ENCODE results near the gene TENT5C. TPM values are rescaled to one million over a fixed set of nuclear protein-coding genes. Genes with fewer than 3 reads are reported as not detected.
A peak's percentile ranks its signal among the peaks of the same experiment; 100 is the strongest.

TENT5C gene
- total RNA-seq, 4 donors from 2014 or later: 1.9 to 4.3 (median 2.8) TPM

- DNase-seq (ENCODE audit: low spot score in 2 of 2): peak in 1 of 2 donors; percentile 87
- intact Hi-C loops (cut with DNase I; ENCODE audit: low total_unique reads): no loop called here
- TF ChIP-seq CTCF (IDR thresholded peaks at IDR 0.05): no peak
- no peak for TF ChIP-seq POLR2A (IDR thresholded peaks at IDR 0.05)
- peak overlapping the region; percentile 73 for H3K4me3 ChIP-seq (ENCODE audit: low read depth, poor library complexity, severe bottlenecking)
- WGBS, 2 donors: 5 to 8% methylated on average over 28 to 36 of the region's 37 CpGs
These were observed 992 bp downstream of the TENT5C start for GRCh38 chr1:117606649-117607430.

DNA sequence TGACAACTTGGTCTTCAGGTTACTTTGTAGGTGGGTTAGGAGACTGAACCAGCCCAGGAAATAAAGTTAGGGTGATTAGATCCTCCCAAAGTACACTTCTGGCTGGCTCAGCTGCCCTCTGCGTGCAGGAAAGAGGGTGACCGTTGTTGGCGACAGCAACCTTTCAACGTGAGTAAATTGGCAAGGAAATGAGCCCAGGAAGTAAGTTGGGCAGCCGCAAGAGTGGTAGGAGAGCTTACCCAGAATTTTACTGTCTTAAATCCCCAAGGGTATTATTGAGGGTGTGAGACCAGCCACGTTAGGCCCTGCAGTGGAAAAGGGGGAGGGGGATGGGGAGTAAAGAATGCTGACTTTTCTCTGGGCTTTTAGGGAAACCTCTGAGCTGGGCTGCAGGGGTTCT lies 1.6 kb downstream of the TENT5C start:
- WGBS, 2 donors: 20 to 27% methylated on average over 6 of the region's 6 CpGs
- DNase-seq (ENCODE audit: low spot score in 2 of 2): peak in 1 of 2 donors; percentile 85
- TF ChIP-seq CTCF (IDR thresholded peaks at IDR 0.05) (no peak), POLR2A (IDR thresholded peaks at IDR 0.05) (no peak)
- intact Hi-C loops (cut with DNase I; ENCODE audit: low total_unique reads): no loop called here
- H3K4me3 ChIP-seq (ENCODE audit: low read depth, poor library complexity, severe bottlenecking): no peak overlapping the region

DNA sequence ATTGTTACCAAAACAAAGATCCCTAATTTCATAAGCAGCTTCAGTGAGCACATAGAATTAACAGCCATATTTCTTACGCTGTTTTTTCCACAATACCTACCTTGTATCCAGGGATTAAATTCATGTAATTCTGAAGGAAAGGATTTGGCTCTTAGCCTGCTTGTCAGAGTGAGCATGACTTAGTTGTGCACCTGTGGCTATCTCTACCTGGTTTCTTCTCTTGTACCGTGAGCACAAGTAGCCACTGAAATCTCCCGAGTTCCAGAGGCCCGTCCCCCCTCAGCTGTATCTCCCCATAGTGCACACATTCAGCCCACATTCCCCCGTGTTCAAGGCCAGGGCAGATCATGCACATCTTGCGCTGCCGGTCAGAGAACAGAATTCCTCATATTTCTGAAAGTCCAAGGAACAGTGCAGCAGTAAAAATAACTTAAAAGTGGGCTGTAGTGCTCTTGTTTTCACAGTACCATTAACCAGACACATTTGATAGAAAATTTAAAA lies 2.3 kb downstream of the TENT5C start:
- DNase-seq (ENCODE audit: low spot score in 2 of 2): peak in 1 of 2 donors; percentile 40
- intact Hi-C loops (cut with DNase I; ENCODE audit: low total_unique reads): no loop called here
- no peak for TF ChIP-seq CTCF (IDR thresholded peaks at IDR 0.05)
- 90 to 93% methylated on average over 7 of the region's 7 CpGs for WGBS, 2 donors
- H3K4me3 ChIP-seq (ENCODE audit: low read depth, poor library complexity, severe bottlenecking): no peak overlapping the region

DNA sequence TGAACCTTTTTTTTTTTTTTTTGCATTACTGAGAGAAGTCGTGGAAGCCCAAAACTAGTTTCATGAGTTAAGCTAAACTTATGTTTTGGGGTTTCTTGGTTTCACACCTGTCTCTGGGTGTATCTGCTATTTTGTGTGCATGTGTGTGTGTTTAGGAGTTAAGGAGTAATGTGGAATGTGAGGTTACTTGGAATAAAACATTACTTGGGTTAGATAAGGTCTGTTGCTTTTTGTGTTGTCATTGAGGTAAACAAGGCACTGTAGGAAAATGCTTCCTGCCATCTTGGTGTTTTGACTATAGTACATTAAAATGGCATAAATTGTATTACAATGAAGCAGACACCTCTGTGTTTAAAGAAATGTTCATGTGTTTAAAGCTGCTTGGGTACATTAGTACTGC lies 2.9 kb downstream of the TENT5C start:
- H3K4me3 ChIP-seq (ENCODE audit: low read depth, poor library complexity, severe bottlenecking): no peak overlapping the region
- DNase-seq (ENCODE audit: low spot score in 2 of 2): no peak
- intact Hi-C loops (cut with DNase I; ENCODE audit: low total_unique reads): no loop called here
- 80 to 82% methylated on average over 1 of the region's 1 CpG for WGBS, 2 donors
- TF ChIP-seq POLR2A (IDR thresholded peaks at IDR 0.05) (no peak), CTCF (IDR thresholded peaks at IDR 0.05) (no peak)

DNA sequence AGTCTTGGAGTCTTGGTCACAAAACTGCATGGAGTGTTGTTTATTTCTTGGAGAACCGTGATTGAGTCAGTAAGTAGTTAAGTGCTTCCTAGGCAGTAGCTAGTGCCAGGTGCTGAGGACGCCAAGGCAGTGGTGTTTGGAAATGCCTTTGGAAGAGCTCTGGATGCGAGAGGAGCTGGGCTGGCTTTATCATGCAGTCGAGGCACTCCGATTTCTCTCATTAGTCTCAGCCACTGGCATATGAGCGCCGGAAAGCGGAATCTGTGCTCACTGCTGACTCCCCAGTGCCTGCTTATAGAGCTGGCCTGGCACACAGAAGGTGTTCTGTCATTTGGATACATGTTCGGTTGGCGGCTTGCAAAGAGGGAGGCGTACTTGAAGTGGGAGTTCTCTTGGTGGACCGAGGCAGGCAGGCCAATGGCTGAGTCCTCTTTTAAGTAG lies 3.6 kb downstream of the TENT5C start:
- H3K4me3 ChIP-seq (ENCODE audit: low read depth, poor library complexity, severe bottlenecking): no peak overlapping the region
- 76 to 82% methylated on average over 12 of the region's 12 CpGs for WGBS, 2 donors
- intact Hi-C loops (cut with DNase I; ENCODE audit: low total_unique reads): no loop called here
- TF ChIP-seq POLR2A (IDR thresholded peaks at IDR 0.05) (no peak), CTCF (IDR thresholded peaks at IDR 0.05) (no peak)
- DNase-seq (ENCODE audit: low spot score in 2 of 2): peak in 1 of 2 donors; percentile 78
